NT2/D1 (cell line): ENCODE data around the gene PFAS.

ENCODE experiments used
- DNase-seq: peaks from one replicate; pipeline ENCODE4 v3.0.0-alpha.2; 2011; ENCODE audit warnings: low read depth, low spot score
- H3K27me3 ChIP-seq: 2 replicates; pipeline ENCODE4 v1.6.0; 2011; ENCODE audit warnings: mild to moderate bottlenecking; ENCODE audit not compliant: insufficient read length, insufficient read depth
- H3K36me3 ChIP-seq: 2 replicates; pipeline ENCODE4 v1.6.1; 2011; ENCODE audit warnings: mild to moderate bottlenecking, low read length, mixed read lengths; ENCODE audit not compliant: insufficient read depth, insufficient read length
- H3K4me1 ChIP-seq: 2 replicates; pipeline ENCODE4 v1.5.1; 2011; ENCODE audit not compliant: insufficient read depth, insufficient read length
- H3K4me3 ChIP-seq: 2 replicates; pipeline ENCODE4 v1.5.1; 2011; ENCODE audit warnings: low read depth; ENCODE audit not compliant: insufficient read length
- H3K9ac ChIP-seq: 2 replicates; pipeline ENCODE4 v1.6.0; 2011; ENCODE audit warnings: low read depth; ENCODE audit not compliant: insufficient read length
- H3K9me3 ChIP-seq: 2 replicates; pipeline ENCODE4 v1.5.1; 2011; ENCODE audit warnings: mild to moderate bottlenecking, low read length; ENCODE audit not compliant: insufficient read depth
- SUZ12 ChIP-seq: IDR thresholded peaks from 2 replicates; pipeline ENCODE4 v1.6.1; 2011; ENCODE audit not compliant: insufficient read length, insufficient read depth; ENCODE audit errors: extremely low read depth
- YY1 ChIP-seq: IDR thresholded peaks from 2 replicates; pipeline ENCODE4 v1.6.1; 2011; ENCODE audit not compliant: insufficient read length, insufficient read depth
- ZNF274 ChIP-seq: IDR thresholded peaks from 2 replicates; pipeline ENCODE4 v1.6.1; 2011; ENCODE audit warnings: mild to moderate bottlenecking, low read depth, low read length

The PFAS gene

GRCh38 chr17:8315764-8316217 lies 66.7 kb downstream of the PFAS start:
- no peak for DNase-seq
- Histone ChIP-seq H3K9me3 (no peaks in the 10 kb centered on the region), H3K4me1 (peaks cover 8% of the 10 kb centered on the region), H3K27me3 (no peaks in the 10 kb centered on the region), H3K9ac (no peak overlapping the region), H3K36me3 (no peaks in the 10 kb centered on the region), H3K4me3 (no peak overlapping the region)
- TF ChIP-seq ZNF274: no peak
- no peak for TF ChIP-seq SUZ12
- no peak for TF ChIP-seq YY1

- Histone ChIP-seq H3K36me3 (no peaks in the 10 kb centered on the region), H3K9ac (no peak overlapping the region), H3K9me3 (no peaks in the 10 kb centered on the region), H3K4me3 (no peak overlapping the region), H3K4me1 (peaks cover 8% of the 10 kb centered on the region), H3K27me3 (no peaks in the 10 kb centered on the region)
- no peak for DNase-seq
- TF ChIP-seq ZNF274: no peak
Observed at GRCh38 chr17:8318010-8318935, 69.2 kb downstream of the PFAS start.
